Activated CD4-positive, alpha-beta T cell treated with anti-CD3 and anti-CD28 coated beads for 36 hours (primary cell): Measurements from ENCODE around the gene HP. TPM values are rescaled to one million over a fixed set of nuclear protein-coding genes. Genes with fewer than 3 reads are reported as not detected.

Experiments
- ATAC-seq: fragments of 200-7000 bp; cut with Tn5 transposase; one replicate; pipeline ENCODE4 v1.10.0; 2021; ENCODE audit warnings: mild to moderate bottlenecking, moderate library complexity
- CTCF ChIA-PET: fragments of 350-600 bp; sonication (Branson Sonifier 250); formaldehyde crosslinking; loops from one replicate; lab custom pipeline; 2021; ENCODE audit warnings: antibody characterized with exemption; lab: Charles Lee
- POLR2A ChIA-PET: fragments of 350-600 bp; sonication (Branson Sonifier 250); formaldehyde crosslinking; loops from one replicate; lab custom pipeline; 2021; ENCODE audit warnings: antibody characterized with exemption, inconsistent platforms; lab: Charles Lee
- DNase-seq: peaks from one replicate; pipeline ENCODE4 v3.0.0-alpha.2; 2020
- H3K27ac Mint-ChIP-seq: one replicate; pipeline ENCODE4 v1.8.0; 2021; ENCODE audit warnings: mixed read lengths
- H3K27me3 Mint-ChIP-seq: one replicate; pipeline ENCODE4 v1.8.0; 2021; ENCODE audit warnings: mixed read lengths
- H3K36me3 Mint-ChIP-seq: one replicate; pipeline ENCODE4 v1.8.0; 2021; ENCODE audit warnings: low read depth, mixed read lengths
- H3K4me1 Mint-ChIP-seq: one replicate; pipeline ENCODE4 v1.8.0; 2021; ENCODE audit warnings: mixed read lengths
- H3K4me3 Mint-ChIP-seq: one replicate; pipeline ENCODE4 v1.8.0; 2021; ENCODE audit warnings: mild to moderate bottlenecking, moderate library complexity, mixed read lengths
- H3K9me3 Mint-ChIP-seq: one replicate; pipeline ENCODE4 v1.8.0; 2021; ENCODE audit warnings: low read depth, mixed read lengths
- intact Hi-C, 2 experiments: fragments of 100-400 bp; cut with DNase I in 1 of 2; cut with micrococcal nuclease in 1 of 2; formaldehyde crosslinking; loops; one replicate each; pipeline versions ENCODE4 v1.14.2 to v1.15.1; 2022 to 2024; cut with DNase I, micrococcal nuclease
- total RNA-seq, 2 experiments: library from RNA; stranded (reverse); gene quantifications; one replicate each; pipeline ENCODE4 v1.2.3, GENCODE V29; 2021

The HP gene
- total RNA-seq, 2 experiments from 2014 or later, result not detected

DNA sequence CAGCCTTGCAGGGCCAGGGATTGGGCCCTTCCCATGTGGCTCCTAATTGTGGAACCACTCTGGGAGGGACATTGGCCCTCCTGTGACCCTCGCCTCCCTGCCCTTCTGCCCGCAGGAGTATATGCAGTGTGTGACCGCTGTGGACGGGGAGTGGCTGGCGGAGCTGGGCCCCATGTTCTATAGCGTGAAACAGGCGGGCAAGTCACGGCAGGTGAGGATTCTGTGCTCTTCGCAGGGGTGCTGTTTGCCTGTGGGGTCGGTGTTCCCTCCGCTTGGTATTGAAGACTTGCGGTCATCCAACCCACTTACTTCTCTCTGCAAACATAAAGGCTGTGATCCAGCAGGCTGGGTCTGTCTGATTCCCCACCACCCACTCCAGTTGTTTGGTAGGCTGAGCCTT, 55.0 kb downstream of the HP start:
- Mint-ChIP-seq H3K4me1 (no peaks in the 10 kb centered on the region), H3K27ac (no peak overlapping the region), H3K36me3 (peaks cover 69% of the 10 kb centered on the region), H3K4me3 (no peak overlapping the region), H3K9me3 (no peaks in the 10 kb centered on the region), H3K27me3 (no peaks in the 10 kb centered on the region)
- ATAC-seq (no peak), DNase-seq (no peak)
- CTCF ChIA-PET, result no interaction called here
- POLR2A ChIA-PET, result no interaction called here
- intact Hi-C loops, result no loop called here

GRCh38 chr16:72109966-72110530, 55.7 kb downstream of the HP start:
- peaks cover 67% of the 10 kb centered on the region for H3K36me3 Mint-ChIP-seq
- H3K4me3 Mint-ChIP-seq, result no peak overlapping the region
- DNase-seq (no peak), ATAC-seq (no peak)
- H3K4me1 Mint-ChIP-seq, result no peaks in the 10 kb centered on the region
- H3K27me3 Mint-ChIP-seq, result no peaks in the 10 kb centered on the region
- intact Hi-C loops, result no loop called here
- ChIA-PET POLR2A (no interaction called here), CTCF (interaction anchor here (0.6 kb wide), 1 partner anchor 351 kb away, joined by 5 read pairs; no protein-coding TSS in a partner anchor)
- H3K9me3 Mint-ChIP-seq, result no peaks in the 10 kb centered on the region
- no peak overlapping the region for H3K27ac Mint-ChIP-seq

Other genes starting within 250 kb of the HP start
- 10 to 100 TPM; 65.5 to 68.8 TPM for gene AP1G1, start 245.7 kb upstream of the HP start, total RNA-seq
- gene ATXN1L, start 208.5 kb upstream of the HP start, total RNA-seq, result 10 to 100 TPM; 15.4 to 16.9 TPM
- gene ZNF821, start 170.3 kb upstream of the HP start, total RNA-seq, result 1 to 10 TPM; 6.0 to 7.7 TPM
- gene IST1, start 159.0 kb upstream of the HP start, total RNA-seq, result 100 to 1,000 TPM; 170 to 179 TPM
- not detected for gene PKD1L3, start 54.1 kb upstream of the HP start, total RNA-seq
- 10 to 100 TPM; 15.5 to 21.4 TPM for gene DHODH, start 45.8 kb upstream of the HP start, total RNA-seq
- gene HPR, start 8.7 kb downstream of the HP start, total RNA-seq, result not detected
- 10 to 100 TPM; 17.6 to 24.6 TPM for gene TXNL4B, start 39.1 kb downstream of the HP start, total RNA-seq
- gene DHX38, start 39.3 kb downstream of the HP start, total RNA-seq, result 10 to 100 TPM; 55.9 to 79.0 TPM
- gene PMFBP1, start 117.7 kb downstream of the HP start, total RNA-seq, result under 1 TPM; 0.64 to 0.88 TPM